ENCODE results near the gene RNF183.

Gene RNF183

DNA sequence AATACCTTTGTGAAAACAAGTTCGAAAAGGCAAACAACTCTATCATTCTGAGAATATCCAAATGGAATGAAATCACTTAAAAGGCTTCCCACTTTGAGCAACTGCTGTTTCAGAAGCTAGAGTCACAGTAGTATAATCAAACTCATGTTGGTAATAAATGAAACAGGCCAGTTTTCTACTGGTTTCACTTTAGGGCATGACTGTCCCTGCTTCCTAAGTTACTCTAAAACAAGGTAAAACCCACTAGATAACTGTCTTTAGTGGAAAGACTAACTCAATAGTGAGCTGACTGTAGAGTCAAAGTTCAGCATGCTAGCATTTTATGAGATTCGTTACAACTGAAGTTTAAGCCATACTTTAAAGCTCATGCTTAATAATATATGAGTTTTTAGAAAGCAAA, 33.8 kb downstream of the RNF183 start:
- 100% methylated on average over 1 of the region's 2 CpGs for WGBS
- no peak overlapping the region for H2BK120ac ChIP-seq (ENCODE audit: low read depth, low read length)
- H3K79me1 ChIP-seq (replicated peaks; ENCODE audit: low read length, poor library complexity, severe bottlenecking), result peaks cover 19% of the 10 kb centered on the region
- H3K9ac ChIP-seq (ENCODE audit: low read length), result no peak overlapping the region
- no peak overlapping the region for H3K27ac ChIP-seq (ENCODE audit: low read length, poor library complexity, severe bottlenecking)
- H2BK15ac ChIP-seq (ENCODE audit: low read depth, poor library complexity, severe bottlenecking), result no peak overlapping the region
- peak; percentile 16 for DNase-seq
- no peak overlapping the region for H3K14ac ChIP-seq (ENCODE audit: low read length in 2 of 2)
- no peak overlapping the region for H4K91ac ChIP-seq (ENCODE audit: low read length)
- H3K23ac ChIP-seq (ENCODE audit: low read length in 2 of 2), result no peak overlapping the region
- H3K27me3 ChIP-seq (ENCODE audit: control insufficient read depth in 1 of 2, insufficient read depth in 1 of 2, low read length in 2 of 2), result no peaks in the 10 kb centered on the region
- no peak overlapping the region for H3K18ac ChIP-seq (ENCODE audit: low read depth in 1 of 2, low read length in 2 of 2)
- no peak overlapping the region for H2BK5ac ChIP-seq (ENCODE audit: low read depth, low read length, poor library complexity, severe bottlenecking)
- H3K4me2 ChIP-seq (ENCODE audit: low read length, poor library complexity, severe bottlenecking), result no peak overlapping the region
- no peak overlapping the region for H3K4ac ChIP-seq (ENCODE audit: low read depth in 1 of 2, low read length in 2 of 2)
- H3K4me3 ChIP-seq (ENCODE audit: insufficient read depth in 1 of 2, low read depth in 1 of 2, low read length in 2 of 2), result no peak overlapping the region
- peaks cover 23 to 77% of the 10 kb centered on the region in 2 experiments for H3K36me3 ChIP-seq (ENCODE audit: control insufficient read depth in 1 of 2, insufficient read depth in 2 of 2, low read depth in 1 of 2, low read length in 2 of 2)
- H2BK12ac ChIP-seq (ENCODE audit: low read length in 2 of 2), result no peak overlapping the region
- no peak overlapping the region for H2AFZ ChIP-seq (ENCODE audit: low read depth, low read length)
- H2AK5ac ChIP-seq (ENCODE audit: low read length, severe bottlenecking), result no peak overlapping the region
- no peak overlapping the region for H4K8ac ChIP-seq (ENCODE audit: low read length)
- no peaks in the 10 kb centered on the region for H3K4me1 ChIP-seq (ENCODE audit: control insufficient read depth, insufficient read depth, low read depth, low read length)
- no peaks in the 10 kb centered on the region for H3K9me3 ChIP-seq (ENCODE audit: control insufficient read depth, low read length)

DNA sequence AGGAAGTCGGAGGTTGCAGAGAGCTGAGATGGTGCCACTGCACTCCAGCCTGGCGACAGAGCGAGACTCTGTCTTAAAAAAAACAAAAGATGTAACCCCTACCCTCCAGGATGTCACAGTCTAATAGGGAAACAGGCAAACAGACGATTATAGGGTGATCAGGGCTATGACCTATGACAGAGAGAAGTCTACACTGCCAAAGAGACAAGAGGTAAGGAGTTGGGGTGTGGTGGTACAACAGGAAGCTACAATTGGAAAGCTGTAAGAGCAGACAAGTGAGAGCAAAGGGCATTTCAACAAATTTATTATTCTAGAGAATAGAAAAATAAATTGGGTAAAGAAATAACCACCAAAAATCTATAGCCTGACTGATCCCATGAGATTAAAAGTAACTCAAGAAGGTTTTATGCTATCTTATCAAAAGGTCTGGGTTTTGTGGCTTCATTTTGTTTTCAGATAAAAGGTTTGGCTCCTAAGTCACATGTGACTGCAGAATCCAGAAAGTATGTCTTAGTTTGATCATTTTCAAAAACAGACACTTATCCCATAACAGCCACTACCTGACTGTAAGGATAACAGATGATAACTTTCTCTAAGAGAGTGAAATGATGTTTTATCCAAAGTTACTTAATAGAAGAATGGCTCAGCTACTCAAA, 35.1 kb downstream of the RNF183 start:
- peaks cover 18% of the 10 kb centered on the region for H3K79me1 ChIP-seq (replicated peaks; ENCODE audit: low read length, poor library complexity, severe bottlenecking)
- no peak overlapping the region for H3K14ac ChIP-seq (ENCODE audit: low read length in 2 of 2)
- no peak overlapping the region for H2BK5ac ChIP-seq (ENCODE audit: low read depth, low read length, poor library complexity, severe bottlenecking)
- H2BK15ac ChIP-seq (ENCODE audit: low read depth, poor library complexity, severe bottlenecking), result no peak overlapping the region
- no peak overlapping the region for H2AK5ac ChIP-seq (ENCODE audit: low read length, severe bottlenecking)
- no peak overlapping the region for H3K4me3 ChIP-seq (ENCODE audit: insufficient read depth in 1 of 2, low read depth in 1 of 2, low read length in 2 of 2)
- H3K36me3 ChIP-seq (ENCODE audit: control insufficient read depth in 1 of 2, insufficient read depth in 2 of 2, low read depth in 1 of 2, low read length in 2 of 2), result peaks cover 23 to 77% of the 10 kb centered on the region in 2 experiments
- no peak overlapping the region for H3K4me2 ChIP-seq (ENCODE audit: low read length, poor library complexity, severe bottlenecking)
- H2BK12ac ChIP-seq (ENCODE audit: low read length in 2 of 2), result no peak overlapping the region
- no peak for DNase-seq
- H3K18ac ChIP-seq (ENCODE audit: low read depth in 1 of 2, low read length in 2 of 2), result no peak overlapping the region
- H3K27ac ChIP-seq (ENCODE audit: low read length, poor library complexity, severe bottlenecking), result no peak overlapping the region
- no peak overlapping the region for H4K8ac ChIP-seq (ENCODE audit: low read length)
- no peak overlapping the region for H2BK120ac ChIP-seq (ENCODE audit: low read depth, low read length)
- H3K27me3 ChIP-seq (ENCODE audit: control insufficient read depth in 1 of 2, insufficient read depth in 1 of 2, low read length in 2 of 2), result no peaks in the 10 kb centered on the region
- H3K9me3 ChIP-seq (ENCODE audit: control insufficient read depth, low read length), result no peaks in the 10 kb centered on the region
- H4K91ac ChIP-seq (ENCODE audit: low read length), result no peak overlapping the region
- H3K4me1 ChIP-seq (ENCODE audit: control insufficient read depth, insufficient read depth, low read depth, low read length), result no peaks in the 10 kb centered on the region
- no peak overlapping the region for H3K4ac ChIP-seq (ENCODE audit: low read depth in 1 of 2, low read length in 2 of 2)
- 96% methylated on average over 2 of the region's 4 CpGs for whole genome bisulfite sequencing
- no peak overlapping the region for H3K23ac ChIP-seq (ENCODE audit: low read length in 2 of 2)
- no peak overlapping the region for H2AFZ ChIP-seq (ENCODE audit: low read depth, low read length)
- H3K9ac ChIP-seq (ENCODE audit: low read length), result no peak overlapping the region

DNA sequence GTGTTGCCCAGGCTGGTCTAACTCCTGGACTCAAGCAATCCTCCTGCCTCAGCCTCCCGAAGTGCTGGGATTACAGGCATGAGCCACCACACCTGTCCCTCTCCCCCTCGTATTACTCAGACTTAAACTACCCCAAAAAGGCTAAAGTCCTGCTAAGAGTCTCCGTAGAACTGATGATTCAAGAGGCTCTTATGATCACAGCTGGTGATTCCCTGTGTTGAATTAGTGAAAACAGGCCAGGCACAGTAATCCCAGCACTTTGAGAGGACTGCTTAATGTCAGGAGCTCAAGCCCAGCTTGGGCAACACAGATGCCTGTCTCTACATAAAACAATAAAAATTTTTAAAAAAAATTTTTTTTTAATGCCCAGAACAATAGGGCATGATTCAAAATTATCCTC, 37.0 kb downstream of the RNF183 start:
- DNase-seq, result no peak
- H3K27ac ChIP-seq (ENCODE audit: low read length, poor library complexity, severe bottlenecking), result no peak overlapping the region
- H2BK120ac ChIP-seq (ENCODE audit: low read depth, low read length), result no peak overlapping the region
- H3K14ac ChIP-seq (ENCODE audit: low read length in 2 of 2), result no peak overlapping the region
- H3K79me1 ChIP-seq (replicated peaks; ENCODE audit: low read length, poor library complexity, severe bottlenecking), result peaks cover 11% of the 10 kb centered on the region
- no peak overlapping the region for H3K4me3 ChIP-seq (ENCODE audit: insufficient read depth in 1 of 2, low read depth in 1 of 2, low read length in 2 of 2)
- H3K4me1 ChIP-seq (ENCODE audit: control insufficient read depth, insufficient read depth, low read depth, low read length), result peaks cover 4% of the 10 kb centered on the region
- H2BK12ac ChIP-seq (ENCODE audit: low read length in 2 of 2), result no peak overlapping the region
- no peaks in the 10 kb centered on the region for H3K27me3 ChIP-seq (ENCODE audit: control insufficient read depth in 1 of 2, insufficient read depth in 1 of 2, low read length in 2 of 2)
- no peaks in the 10 kb centered on the region for H3K9me3 ChIP-seq (ENCODE audit: control insufficient read depth, low read length)
- H3K4me2 ChIP-seq (ENCODE audit: low read length, poor library complexity, severe bottlenecking), result no peak overlapping the region
- H4K8ac ChIP-seq (ENCODE audit: low read length), result no peak overlapping the region
- H3K4ac ChIP-seq (ENCODE audit: low read depth in 1 of 2, low read length in 2 of 2), result no peak overlapping the region
- WGBS, result 81% methylated on average over 3 of the region's 3 CpGs
- H2AFZ ChIP-seq (ENCODE audit: low read depth, low read length), result no peak overlapping the region
- no peak overlapping the region for H2AK5ac ChIP-seq (ENCODE audit: low read length, severe bottlenecking)
- H4K91ac ChIP-seq (ENCODE audit: low read length), result no peak overlapping the region
- no peak overlapping the region for H3K9ac ChIP-seq (ENCODE audit: low read length)
- H2BK5ac ChIP-seq (ENCODE audit: low read depth, low read length, poor library complexity, severe bottlenecking), result no peak overlapping the region
- no peak overlapping the region for H2BK15ac ChIP-seq (ENCODE audit: low read depth, poor library complexity, severe bottlenecking)
- H3K18ac ChIP-seq (ENCODE audit: low read depth in 1 of 2, low read length in 2 of 2), result no peak overlapping the region
- peaks cover 11 to 75% of the 10 kb centered on the region in 2 experiments for H3K36me3 ChIP-seq (ENCODE audit: control insufficient read depth in 1 of 2, insufficient read depth in 2 of 2, low read depth in 1 of 2, low read length in 2 of 2)
- H3K23ac ChIP-seq (ENCODE audit: low read length in 2 of 2), result no peak overlapping the region

DNA sequence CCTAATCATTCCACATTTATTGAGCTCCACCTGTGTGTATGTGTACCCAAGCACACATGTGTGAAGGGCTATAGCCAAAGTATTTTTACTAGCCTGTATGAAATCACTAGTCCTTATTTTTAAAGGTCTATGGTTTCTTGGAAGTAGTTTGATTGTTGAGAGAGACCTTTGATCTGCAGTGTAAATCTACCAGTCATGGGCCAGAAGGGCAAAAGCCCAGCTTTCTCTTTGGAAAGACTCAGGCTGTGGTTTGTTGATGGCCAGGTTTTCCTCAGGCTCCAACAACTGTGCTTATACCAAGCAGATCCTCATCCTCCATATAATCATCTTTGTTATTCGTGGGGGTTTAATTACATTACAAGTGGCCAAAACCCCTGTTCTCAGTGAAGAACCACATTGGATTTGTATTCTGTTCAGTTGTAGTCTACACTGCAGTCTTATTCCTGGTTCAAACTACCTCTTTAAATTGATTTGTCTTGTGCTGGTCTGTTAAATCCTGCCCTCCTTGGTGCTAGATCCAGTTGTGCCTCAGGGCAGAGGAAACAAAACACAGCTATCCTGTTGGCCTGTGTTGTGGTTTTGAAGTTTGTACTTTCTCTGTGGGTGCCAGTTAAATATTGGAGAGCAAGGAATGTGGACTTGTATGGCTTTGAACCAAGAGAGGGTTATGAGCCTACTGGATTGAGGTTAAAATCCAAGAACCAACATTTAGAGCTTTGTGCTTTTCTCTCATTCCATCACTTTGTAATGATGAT, 41.1 kb downstream of the RNF183 start:
- Histone ChIP-seq H2BK15ac (ENCODE audit: low read depth, poor library complexity, severe bottlenecking) (no peak overlapping the region), H2BK120ac (ENCODE audit: low read depth, low read length) (no peak overlapping the region), H3K23ac (ENCODE audit: low read length in 2 of 2) (no peak overlapping the region), H3K4ac (ENCODE audit: low read depth in 1 of 2, low read length in 2 of 2) (no peak overlapping the region), H2BK12ac (ENCODE audit: low read length in 2 of 2) (no peak overlapping the region), H3K79me1 (replicated peaks; ENCODE audit: low read length, poor library complexity, severe bottlenecking) (no peaks in the 10 kb centered on the region), H4K8ac (ENCODE audit: low read length) (no peak overlapping the region), H3K27ac (ENCODE audit: low read length, poor library complexity, severe bottlenecking) (peak overlapping the region; percentile 30), H3K27me3 (ENCODE audit: control insufficient read depth in 1 of 2, insufficient read depth in 1 of 2, low read length in 2 of 2) (no peaks in the 10 kb centered on the region), H4K91ac (ENCODE audit: low read length) (no peak overlapping the region), H3K18ac (ENCODE audit: low read depth in 1 of 2, low read length in 2 of 2) (no peak overlapping the region), H2AFZ (ENCODE audit: low read depth, low read length) (no peak overlapping the region), H3K14ac (ENCODE audit: low read length in 2 of 2) (no peak overlapping the region), H3K36me3 (ENCODE audit: control insufficient read depth in 1 of 2, insufficient read depth in 2 of 2, low read depth in 1 of 2, low read length in 2 of 2) (peaks cover 11 to 75% of the 10 kb centered on the region in 2 experiments), H2AK5ac (ENCODE audit: low read length, severe bottlenecking) (no peak overlapping the region), H3K9ac (ENCODE audit: low read length) (no peak overlapping the region), H3K9me3 (ENCODE audit: control insufficient read depth, low read length) (no peaks in the 10 kb centered on the region), H3K4me1 (ENCODE audit: control insufficient read depth, insufficient read depth, low read depth, low read length) (peaks cover 4% of the 10 kb centered on the region), H3K4me2 (ENCODE audit: low read length, poor library complexity, severe bottlenecking) (peak overlapping the region; percentile 5), H3K4me3 (ENCODE audit: insufficient read depth in 1 of 2, low read depth in 1 of 2, low read length in 2 of 2) (no peak overlapping the region), H2BK5ac (ENCODE audit: low read depth, low read length, poor library complexity, severe bottlenecking) (no peak overlapping the region)
- no peak for DNase-seq
- 80% methylated on average over 1 of the region's 1 CpG for WGBS
